B cell (primary cell): Measurements from ENCODE around the gene IL20RA.

Experiments used
- EZH2 ChIP-seq: IDR thresholded peaks from 2 replicates; pipeline ENCODE4 v1.6.1; 2012; ENCODE audit warnings: borderline replicate concordance, low read depth, mild to moderate bottlenecking, moderate library complexity, low read length; ENCODE audit not compliant: insufficient read depth, poor library complexity, severe bottlenecking
- TF ChIP-seq, protein P1 (sequence below): fragments of 200-600 bp; IDR thresholded peaks from one replicate; pipeline ENCODE4 v1.8.0; 2022; ENCODE audit warnings: antibody characterized with exemption, mild to moderate bottlenecking

DNA sequence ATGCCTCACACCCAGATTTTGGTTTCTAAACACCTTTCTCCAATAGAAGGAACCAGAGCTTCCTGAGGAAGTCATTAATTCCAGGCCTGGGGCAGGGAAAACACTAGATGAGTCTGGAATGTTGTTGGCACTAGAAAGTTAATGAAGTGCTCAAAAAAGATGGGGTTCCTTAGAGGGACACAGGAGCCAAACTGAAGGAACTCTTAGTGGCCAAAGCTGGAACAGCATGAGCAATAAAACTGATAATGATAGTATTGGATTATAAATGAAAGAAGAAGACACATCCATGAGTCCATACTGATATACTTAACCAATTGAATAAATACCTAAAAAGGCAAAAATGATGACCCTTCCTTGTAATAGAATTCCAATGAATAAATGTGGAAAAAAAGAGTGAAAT is 4.4 kb downstream of the IL20RA start:
- TF ChIP-seq, protein P1, sequence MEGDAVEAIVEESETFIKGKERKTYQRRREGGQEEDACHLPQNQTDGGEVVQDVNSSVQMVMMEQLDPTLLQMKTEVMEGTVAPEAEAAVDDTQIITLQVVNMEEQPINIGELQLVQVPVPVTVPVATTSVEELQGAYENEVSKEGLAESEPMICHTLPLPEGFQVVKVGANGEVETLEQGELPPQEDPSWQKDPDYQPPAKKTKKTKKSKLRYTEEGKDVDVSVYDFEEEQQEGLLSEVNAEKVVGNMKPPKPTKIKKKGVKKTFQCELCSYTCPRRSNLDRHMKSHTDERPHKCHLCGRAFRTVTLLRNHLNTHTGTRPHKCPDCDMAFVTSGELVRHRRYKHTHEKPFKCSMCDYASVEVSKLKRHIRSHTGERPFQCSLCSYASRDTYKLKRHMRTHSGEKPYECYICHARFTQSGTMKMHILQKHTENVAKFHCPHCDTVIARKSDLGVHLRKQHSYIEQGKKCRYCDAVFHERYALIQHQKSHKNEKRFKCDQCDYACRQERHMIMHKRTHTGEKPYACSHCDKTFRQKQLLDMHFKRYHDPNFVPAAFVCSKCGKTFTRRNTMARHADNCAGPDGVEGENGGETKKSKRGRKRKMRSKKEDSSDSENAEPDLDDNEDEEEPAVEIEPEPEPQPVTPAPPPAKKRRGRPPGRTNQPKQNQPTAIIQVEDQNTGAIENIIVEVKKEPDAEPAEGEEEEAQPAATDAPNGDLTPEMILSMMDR, result no peak
- TF ChIP-seq EZH2, result no peak
